HepG2 (cell line): ENCODE results near the gene NOCT. TPM values are rescaled to one million over a fixed set of nuclear protein-coding genes. Genes with fewer than 3 reads are reported as not detected.
"Not testable (repeated sequence)": the region's sequence is repeated elsewhere in the genome, so short reads cannot be mapped to it uniquely, and the experiment has no call there.

Experiments
- ATAC-seq: fragments of 200-7000 bp; cut with Tn5 transposase; 3 replicates; pipeline ENCODE4 v1.9.1; 2020; ENCODE audit warnings: mild to moderate bottlenecking, moderate library complexity
- BruUV-seq: library from RNA; stranded (reverse); fragments of 400-500 nt; replicated peaks from 2 replicates; lab custom pipeline; 2021; lab: Mats Ljungman, UMichigan
- CTCF ChIA-PET: fragments of 300-600 bp; formaldehyde crosslinking; extraction: SDS; loops from one replicate; lab custom pipeline; 2021; ENCODE audit warnings: low total read pairs, inconsistent platforms, low intra/inter-chr PET ratio; lab: Yijun Ruan, JAX
- POLR2A ChIA-PET: fragments of 350-600 bp; sonication (Branson Sonifier 250); formaldehyde crosslinking; loops from one replicate; lab custom pipeline; 2020; ENCODE audit warnings: antibody characterized with exemption, inconsistent platforms; lab: Yijun Ruan, JAX
- DNase-seq: peaks from one replicate; pipeline ENCODE4 v3.0.0-alpha.2; 2015; ENCODE audit warnings: low spot score
- FAIRE-seq: peaks from 3 replicates; lab custom pipeline; 2011; peaks lifted over from hg19 to GRCh38; lab: Jason Lieb, UNC
- H2AFZ ChIP-seq: one replicate; pipeline ENCODE4 v1.6.1; 2011; ENCODE audit warnings: low read length, inconsistent platforms
- H3K27ac ChIP-seq: fragments of 300-600 bp; 3 replicates; pipeline ENCODE4 v1.8.0; 2011; ENCODE audit warnings: mixed run types, mild to moderate bottlenecking, mixed read lengths, low read length, inconsistent platforms; ENCODE audit not compliant: insufficient read depth; ENCODE audit errors: extremely low read length
- H3K27me3 ChIP-seq, 2 experiments: fragments of 200-600 bp in 1 of 2; 2 replicates in 1 of 2; 3 replicates in 1 of 2; pipeline versions ENCODE4 v1.6.0 to v1.8.0; 2011; ENCODE audit warnings: low read length in 2 of 2, mild to moderate bottlenecking in 2 of 2, moderate library complexity in 2 of 2, inconsistent platforms in 1 of 2; ENCODE audit not compliant: insufficient read depth in 2 of 2, control insufficient read depth in 1 of 2
- H3K36me3 ChIP-seq, 2 experiments: fragments of 200-600 bp in 1 of 2; replicated peaks in 1 of 2; 2 replicates in 1 of 2; 3 replicates in 1 of 2; pipeline versions ENCODE4 v1.5.1 to v1.8.0; 2011; ENCODE audit warnings: low read length in 2 of 2, inconsistent platforms in 1 of 2; ENCODE audit not compliant: insufficient read depth in 2 of 2, control insufficient read depth in 1 of 2
- H3K4me1 ChIP-seq: 2 replicates; pipeline ENCODE4 v1.5.1; 2012; ENCODE audit warnings: low read length, inconsistent platforms; ENCODE audit not compliant: insufficient read depth
- H3K4me2 ChIP-seq: 2 replicates; pipeline ENCODE4 v1.6.0; 2011; ENCODE audit warnings: low read depth, low read length, inconsistent platforms
- H3K4me3 ChIP-seq, 3 experiments: fragments of 200-600 bp in 1 of 3; sonication (generic), shearing (Covaris generic) in 1 of 3; replicated peaks in 1 of 3; 2 replicates each; pipeline ENCODE4 v1.5.1; 2011 to 2016; ENCODE audit warnings: low read length in 3 of 3, inconsistent platforms in 2 of 3, low read depth in 2 of 3, mild to moderate bottlenecking in 2 of 3, control low read depth in 1 of 3, mixed read lengths in 1 of 3; ENCODE audit not compliant: insufficient read depth in 1 of 3
- H3K79me2 ChIP-seq: one replicate; pipeline ENCODE4 v1.6.1; 2011; ENCODE audit warnings: low read length, inconsistent platforms; ENCODE audit not compliant: insufficient read depth
- H3K9ac ChIP-seq: 2 replicates; pipeline ENCODE4 v1.6.0; 2011; ENCODE audit warnings: mild to moderate bottlenecking, low read depth, low read length, inconsistent platforms; ENCODE audit not compliant: insufficient read depth
- H3K9me3 ChIP-seq: 2 replicates; pipeline ENCODE4 v1.5.1; 2012; ENCODE audit warnings: mild to moderate bottlenecking, low read length
- H4K20me1 ChIP-seq: 2 replicates; pipeline ENCODE4 v1.6.0; 2011; ENCODE audit warnings: inconsistent platforms, mild to moderate bottlenecking, low read length, moderate library complexity; ENCODE audit not compliant: insufficient read depth
- ATF4 ChIP-seq, 2 experiments: fragments of 450-650 bp in 1 of 2; sonication (generic) in 1 of 2; formaldehyde crosslinking; IDR thresholded peaks; 2 replicates each; pipeline versions ENCODE4 v1.5.0 to v1.8.0; 2020 to 2022; ENCODE audit warnings: mild to moderate bottlenecking in 1 of 2, missing genetic modification reagents in 1 of 2
- ATF7 ChIP-seq, 2 experiments: fragments of 450-650 bp in 1 of 2; sonication (generic) in 1 of 2; formaldehyde crosslinking in 1 of 2; IDR thresholded peaks; 2 replicates each; pipeline versions ENCODE4 v1.4.0 to v1.6.1; 2016 to 2020; ENCODE audit warnings: antibody characterized with exemption in 1 of 2, mild to moderate bottlenecking in 1 of 2, missing genetic modification reagents in 1 of 2
- CEBPB ChIP-seq: IDR thresholded peaks from 2 replicates; pipeline ENCODE4 v1.6.1; 2011; ENCODE audit warnings: low read depth, low read length, improper control_type of control experiment, borderline replicate concordance
- CEBPG ChIP-seq: IDR thresholded peaks from 2 replicates; pipeline ENCODE4 v1.6.1; 2016
- FOSL2 ChIP-seq: sonication (generic); formaldehyde crosslinking; IDR thresholded peaks from 2 replicates; pipeline ENCODE4 v1.4.0; 2020; ENCODE audit warnings: missing genetic modification reagents
- GATAD2A ChIP-seq: IDR thresholded peaks from 2 replicates; pipeline ENCODE4 v1.6.1; 2016
- TEAD3 ChIP-seq: optimal IDR thresholded peaks from 2 replicates; pipeline ENCODE3; 2016; ENCODE audit warnings: borderline replicate concordance
- ZNF362 ChIP-seq: sonication (generic); formaldehyde crosslinking; IDR thresholded peaks from 2 replicates; pipeline ENCODE4 v1.4.0; 2020; ENCODE audit warnings: missing genetic modification reagents, mild to moderate bottlenecking, borderline replicate concordance
- WGBS: methylation state at CpG from one replicate; pipeline ENCODE4 v1.1.6; 2017; ENCODE audit warnings: low lambda C conversion rate; 5-methylcytosine and 5-hydroxymethylcytosine counted together
- in situ Hi-C: cut with HindIII; loops from 2 replicates; pipeline ENCODE4 v1.10.0; 2017; ENCODE audit warnings: low pct_unique_long_range_greater_than_20kb; ENCODE audit not compliant: extremely low pct_ligation_motif_present
- intact Hi-C: fragments of 100-400 bp; cut with micrococcal nuclease; formaldehyde crosslinking; loops from one replicate; pipeline ENCODE4 v1.10.0; 2022; ENCODE audit not compliant: unreplicated experiment
- polyA plus RNA-seq, 8 experiments: library from polyadenylated mRNA; depleted of rRNA in 3 of 8; stranded (reverse) in 7 of 8; unstranded in 1 of 8; fragments of >200 nt; fragmentation: Illumina TruSeq in 4 of 8; extraction: Trizol in 4 of 8; gene quantifications; 2 replicates each; pipeline versions ENCODE4 v1.2.1 to v1.2.3, GENCODE V29; 2011 to 2016; ENCODE audit warnings: low read depth in 4 of 8, missing spikeins in 1 of 8, mixed read lengths in 1 of 8; ENCODE audit not compliant: insufficient read depth in 1 of 8
- total RNA-seq, 5 experiments: library from RNA; depleted of rRNA; stranded (reverse); fragments of >200 nt; fragmentation: Illumina TruSeq; extraction: Trizol; gene quantifications; 2 replicates each; pipeline ENCODE4 v1.2.3, GENCODE V29; 2016; ENCODE audit warnings: low read depth in 1 of 5

Gene NOCT
- total and polyA plus RNA-seq, 2 of the 13 experiments (the other 11 are each of a cell fraction or from before 2014, with no cell fraction given) = 3.6 to 13.1 TPM

GRCh38 chr4:139008278-139008677 lies 7.3 kb upstream of the NOCT start:
- BruUV-seq; H2AFZ ChIP-seq; H4K20me1 ChIP-seq; H3K27ac ChIP-seq; POLR2A ChIA-PET; FAIRE-seq; DNase-seq; in situ Hi-C loops; H3K4me3 ChIP-seq; H3K36me3 ChIP-seq; H3K9ac ChIP-seq; H3K9me3 ChIP-seq; H3K27me3 ChIP-seq; CTCF ChIA-PET; intact Hi-C loops; H3K79me2 ChIP-seq; TF ChIP-seq ATF7 (CRISPR knock-in tag; IDR thresholded peaks at IDR 0.05): not testable (repeated sequence)
- peaks cover 31% of the 10 kb centered on the region for H3K4me1 ChIP-seq
- 39% methylated on average over 7 of the region's 7 CpGs for WGBS
- peak overlapping the region; percentile 31; the same call in 1 of the 2 replicates for H3K4me2 ChIP-seq
- ATAC-seq = peak; percentile 36
- TF ChIP-seq ATF7 (IDR thresholded peaks at IDR 0.05) = peak; percentile 46; the same call in 1 of the 2 replicates
- peak; percentile 18 for TF ChIP-seq TEAD3 (CRISPR knock-in tag)
- peak; percentile 80 for TF ChIP-seq CEBPG (CRISPR knock-in tag)
- peak; percentile 52; the same call in 1 of the 2 replicates for TF ChIP-seq ZNF362 (CRISPR knock-in tag)
- TF ChIP-seq GATAD2A = 0 out of 2 replicates have a peak, but pooled peaks have one; percentile 11
- peak; percentile 58; the same call in 1 of the 2 replicates for TF ChIP-seq CEBPB
- peak; percentile 27; the same call in 1 of the 2 replicates for TF ChIP-seq FOSL2 (CRISPR knock-in tag)
- peak in 1 of 2 experiments; percentile 85; a peak in 2 of 4 replicates for TF ChIP-seq ATF4 (CRISPR knock-in tag; IDR thresholded peaks at IDR 0.05)
